PFSK-1 (cell line): ENCODE results near the gene TRPM2.

Source experiments
- FOXP2 ChIP-seq: optimal IDR thresholded peaks from 2 replicates; pipeline ENCODE3; 2011; ENCODE audit warnings: borderline replicate concordance, control low read depth, inconsistent platforms; ENCODE audit not compliant: insufficient read depth; ENCODE audit errors: extremely low read length, extremely low read depth
- POLR2AphosphoS5 ChIP-seq: IDR thresholded peaks from 2 replicates; pipeline ENCODE4 v1.6.1; 2012; ENCODE audit warnings: low read depth, mild to moderate bottlenecking, control low read depth, low read length, moderate library complexity
- TAF1 ChIP-seq: IDR thresholded peaks from 2 replicates; pipeline ENCODE4 v1.6.1; 2012; ENCODE audit warnings: low read length, control low read depth, borderline replicate concordance; ENCODE audit not compliant: insufficient read depth
- TF ChIP-seq, protein P1 (sequence below), 2 experiments: IDR thresholded peaks; 2 replicates each; pipeline versions ENCODE4 v1.6.1 to v1.8.0; 2011 to 2012; ENCODE audit warnings: low read depth in 2 of 2, low read length in 2 of 2, control low read depth in 1 of 2, inconsistent platforms in 1 of 2, mild to moderate bottlenecking in 1 of 2, moderate library complexity in 1 of 2; ENCODE audit not compliant: insufficient read depth in 1 of 2

DNA sequence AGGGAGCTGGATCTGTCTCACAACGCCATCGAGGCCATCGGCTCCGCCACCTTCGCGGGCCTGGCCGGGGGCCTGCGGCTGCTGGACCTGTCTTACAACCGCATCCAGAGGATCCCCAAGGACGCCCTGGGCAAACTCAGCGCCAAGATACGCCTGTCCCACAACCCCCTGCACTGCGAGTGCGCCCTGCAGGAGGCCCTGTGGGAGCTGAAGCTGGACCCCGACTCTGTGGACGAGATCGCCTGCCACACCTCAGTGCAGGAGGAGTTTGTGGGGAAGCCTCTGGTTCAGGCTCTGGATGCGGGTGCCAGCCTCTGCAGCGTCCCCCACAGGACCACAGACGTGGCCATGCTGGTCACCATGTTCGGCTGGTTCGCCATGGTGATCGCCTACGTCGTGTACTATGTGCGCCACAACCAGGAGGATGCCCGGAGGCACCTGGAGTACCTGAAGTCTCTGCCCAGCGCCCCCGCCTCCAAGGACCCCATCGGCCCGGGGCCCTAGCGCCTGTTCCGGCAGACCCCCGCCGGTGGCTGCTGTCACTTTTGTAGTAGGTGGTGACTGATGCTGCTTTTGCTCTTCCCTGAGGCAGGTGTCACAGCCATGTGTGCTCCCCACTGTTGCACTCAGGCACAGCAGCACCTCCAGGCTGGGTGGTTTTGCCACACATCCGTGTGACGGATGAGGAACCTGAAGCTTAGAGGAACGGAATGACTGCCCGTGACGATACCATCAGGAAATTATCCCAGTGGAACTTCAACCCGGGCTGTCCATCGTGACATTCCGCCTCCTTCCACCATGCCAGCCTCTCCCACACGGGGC, 103.7 kb downstream of the TRPM2 start:
- TF ChIP-seq, protein P1, sequence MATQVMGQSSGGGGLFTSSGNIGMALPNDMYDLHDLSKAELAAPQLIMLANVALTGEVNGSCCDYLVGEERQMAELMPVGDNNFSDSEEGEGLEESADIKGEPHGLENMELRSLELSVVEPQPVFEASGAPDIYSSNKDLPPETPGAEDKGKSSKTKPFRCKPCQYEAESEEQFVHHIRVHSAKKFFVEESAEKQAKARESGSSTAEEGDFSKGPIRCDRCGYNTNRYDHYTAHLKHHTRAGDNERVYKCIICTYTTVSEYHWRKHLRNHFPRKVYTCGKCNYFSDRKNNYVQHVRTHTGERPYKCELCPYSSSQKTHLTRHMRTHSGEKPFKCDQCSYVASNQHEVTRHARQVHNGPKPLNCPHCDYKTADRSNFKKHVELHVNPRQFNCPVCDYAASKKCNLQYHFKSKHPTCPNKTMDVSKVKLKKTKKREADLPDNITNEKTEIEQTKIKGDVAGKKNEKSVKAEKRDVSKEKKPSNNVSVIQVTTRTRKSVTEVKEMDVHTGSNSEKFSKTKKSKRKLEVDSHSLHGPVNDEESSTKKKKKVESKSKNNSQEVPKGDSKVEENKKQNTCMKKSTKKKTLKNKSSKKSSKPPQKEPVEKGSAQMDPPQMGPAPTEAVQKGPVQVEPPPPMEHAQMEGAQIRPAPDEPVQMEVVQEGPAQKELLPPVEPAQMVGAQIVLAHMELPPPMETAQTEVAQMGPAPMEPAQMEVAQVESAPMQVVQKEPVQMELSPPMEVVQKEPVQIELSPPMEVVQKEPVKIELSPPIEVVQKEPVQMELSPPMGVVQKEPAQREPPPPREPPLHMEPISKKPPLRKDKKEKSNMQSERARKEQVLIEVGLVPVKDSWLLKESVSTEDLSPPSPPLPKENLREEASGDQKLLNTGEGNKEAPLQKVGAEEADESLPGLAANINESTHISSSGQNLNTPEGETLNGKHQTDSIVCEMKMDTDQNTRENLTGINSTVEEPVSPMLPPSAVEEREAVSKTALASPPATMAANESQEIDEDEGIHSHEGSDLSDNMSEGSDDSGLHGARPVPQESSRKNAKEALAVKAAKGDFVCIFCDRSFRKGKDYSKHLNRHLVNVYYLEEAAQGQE (IDR thresholded peaks at IDR 0.05; ENCODE audit: insufficient read depth in 1 of 2, low read depth in 2 of 2, low read length in 2 of 2), result no peak
- TF ChIP-seq POLR2AphosphoS5, result no peak
- no peak for TF ChIP-seq TAF1
- no peak for TF ChIP-seq FOXP2
